HG03442 (cell line): Measurements from ENCODE around the gene PATE3.

Source experiments
- ATAC-seq: cut with Tn5 transposase; IDR thresholded peaks from one replicate; pipeline ENCODE4 v1.9.1; 2021; ENCODE audit warnings: mild to moderate bottlenecking, moderate library complexity; ENCODE audit not compliant: unreplicated experiment

The PATE3 gene

GRCh38 chr11:125835748-125836147 lies 47.8 kb downstream of the PATE3 start:
- no peak for ATAC-seq
